ENCODE measurements around the gene CD93.

Gene CD93

GRCh38 chr20:23107466-23107865 is 21.3 kb upstream of the CD93 start:
- H2BK15ac ChIP-seq (replicated peaks; ENCODE audit: low read depth), result no peak overlapping the region
- no peak overlapping the region for H2BK120ac ChIP-seq (ENCODE audit: low read depth, low read length)
- H3K4ac ChIP-seq (ENCODE audit: low read depth, low read length), result no peak overlapping the region
- no peak overlapping the region for H3K56ac ChIP-seq (ENCODE audit: low read length)
- no peak for DNase-seq
- H3K4me2 ChIP-seq (ENCODE audit: low read length), result no peak overlapping the region
- H3K79me2 ChIP-seq (ENCODE audit: control insufficient read depth, insufficient read depth, low read length), result no peaks in the 10 kb centered on the region
- no peak overlapping the region for H3K27ac ChIP-seq (ENCODE audit: low read depth, low read length)
- H3K9ac ChIP-seq (ENCODE audit: low read length), result no peak overlapping the region
- H2AK5ac ChIP-seq (ENCODE audit: low read length), result no peak overlapping the region
- no peak overlapping the region for H4K8ac ChIP-seq (ENCODE audit: low read depth, low read length)
- no CpG with 5 or more reads among the region's 3 CpGs for WGBS (ENCODE audit: extremely low coverage, insufficient coverage, low lambda C conversion rate)
- H3K4me3 ChIP-seq (ENCODE audit: low read length), result no peak overlapping the region
- no peaks in the 10 kb centered on the region for H3K27me3 ChIP-seq (ENCODE audit: insufficient read depth, low read length, poor library complexity)
- no peaks in the 10 kb centered on the region for H3K36me3 ChIP-seq (ENCODE audit: control insufficient read depth, insufficient read depth, low read length)
- H3K4me1 ChIP-seq (ENCODE audit: control insufficient read depth, low read depth, low read length), result no peaks in the 10 kb centered on the region
- no peak overlapping the region for H4K5ac ChIP-seq (ENCODE audit: low read length)
- H3K23ac ChIP-seq (ENCODE audit: low read length), result no peak overlapping the region
- no peak overlapping the region for H2BK5ac ChIP-seq (ENCODE audit: low read length)
- H3K79me1 ChIP-seq (ENCODE audit: low read length), result no peaks in the 10 kb centered on the region
- H3K18ac ChIP-seq (ENCODE audit: low read length), result no peak overlapping the region

- H3K79me1 ChIP-seq (ENCODE audit: low read length), result no peaks in the 10 kb centered on the region
- no peak overlapping the region for H3K23ac ChIP-seq (ENCODE audit: low read length)
- H3K4me2 ChIP-seq (ENCODE audit: low read length), result no peak overlapping the region
- no peak overlapping the region for H3K18ac ChIP-seq (ENCODE audit: low read length)
- H4K5ac ChIP-seq (ENCODE audit: low read length), result no peak overlapping the region
- no peak overlapping the region for H3K27ac ChIP-seq (ENCODE audit: low read depth, low read length)
- H3K4ac ChIP-seq (ENCODE audit: low read depth, low read length), result no peak overlapping the region
- H3K56ac ChIP-seq (ENCODE audit: low read length), result no peak overlapping the region
- no peaks in the 10 kb centered on the region for H3K27me3 ChIP-seq (ENCODE audit: insufficient read depth, low read length, poor library complexity)
- H3K9ac ChIP-seq (ENCODE audit: low read length), result no peak overlapping the region
- no peak overlapping the region for H2BK5ac ChIP-seq (ENCODE audit: low read length)
- no CpG with 5 or more reads among the region's 9 CpGs for WGBS (ENCODE audit: extremely low coverage, insufficient coverage, low lambda C conversion rate)
- no peaks in the 10 kb centered on the region for H3K36me3 ChIP-seq (ENCODE audit: control insufficient read depth, insufficient read depth, low read length)
- DNase-seq, result no peak
- H2AK5ac ChIP-seq (ENCODE audit: low read length), result no peak overlapping the region
- no peak overlapping the region for H3K4me3 ChIP-seq (ENCODE audit: low read length)
- no peak overlapping the region for H2BK15ac ChIP-seq (replicated peaks; ENCODE audit: low read depth)
- no peaks in the 10 kb centered on the region for H3K4me1 ChIP-seq (ENCODE audit: control insufficient read depth, low read depth, low read length)
- no peak overlapping the region for H2BK120ac ChIP-seq (ENCODE audit: low read depth, low read length)
- H3K79me2 ChIP-seq (ENCODE audit: control insufficient read depth, insufficient read depth, low read length), result no peaks in the 10 kb centered on the region
- no peak overlapping the region for H4K8ac ChIP-seq (ENCODE audit: low read depth, low read length)
These were observed 20.2 kb upstream of the CD93 start for GRCh38 chr20:23106271-23106851.

GRCh38 chr20:23105193-23105592 is 19.1 kb upstream of the CD93 start:
- Histone ChIP-seq H3K36me3 (ENCODE audit: control insufficient read depth, insufficient read depth, low read length) (no peaks in the 10 kb centered on the region), H2BK15ac (replicated peaks; ENCODE audit: low read depth) (no peak overlapping the region), H3K27me3 (ENCODE audit: insufficient read depth, low read length, poor library complexity) (no peaks in the 10 kb centered on the region), H4K5ac (ENCODE audit: low read length) (no peak overlapping the region), H3K27ac (ENCODE audit: low read depth, low read length) (no peak overlapping the region), H2BK5ac (ENCODE audit: low read length) (no peak overlapping the region), H3K18ac (ENCODE audit: low read length) (no peak overlapping the region), H3K9ac (ENCODE audit: low read length) (no peak overlapping the region), H3K4me3 (ENCODE audit: low read length) (no peak overlapping the region), H3K79me1 (ENCODE audit: low read length) (no peaks in the 10 kb centered on the region), H4K8ac (ENCODE audit: low read depth, low read length) (no peak overlapping the region), H3K4me2 (ENCODE audit: low read length) (no peak overlapping the region), H3K56ac (ENCODE audit: low read length) (no peak overlapping the region), H3K4ac (ENCODE audit: low read depth, low read length) (no peak overlapping the region), H3K23ac (ENCODE audit: low read length) (no peak overlapping the region), H2AK5ac (ENCODE audit: low read length) (no peak overlapping the region), H2BK120ac (ENCODE audit: low read depth, low read length) (no peak overlapping the region), H3K4me1 (ENCODE audit: control insufficient read depth, low read depth, low read length) (no peaks in the 10 kb centered on the region), H3K79me2 (ENCODE audit: control insufficient read depth, insufficient read depth, low read length) (no peaks in the 10 kb centered on the region)
- DNase-seq, result no peak
- WGBS (ENCODE audit: extremely low coverage, insufficient coverage, low lambda C conversion rate), result no CpG with 5 or more reads among the region's 3 CpGs

- Histone ChIP-seq H3K36me3 (ENCODE audit: control insufficient read depth, insufficient read depth, low read length) (no peaks in the 10 kb centered on the region), H3K4me1 (ENCODE audit: control insufficient read depth, low read depth, low read length) (no peaks in the 10 kb centered on the region), H3K27me3 (ENCODE audit: insufficient read depth, low read length, poor library complexity) (no peaks in the 10 kb centered on the region), H3K4ac (ENCODE audit: low read depth, low read length) (no peak overlapping the region), H3K23ac (ENCODE audit: low read length) (no peak overlapping the region), H3K79me2 (ENCODE audit: control insufficient read depth, insufficient read depth, low read length) (no peaks in the 10 kb centered on the region), H3K27ac (ENCODE audit: low read depth, low read length) (no peak overlapping the region), H2BK15ac (replicated peaks; ENCODE audit: low read depth) (no peak overlapping the region), H3K4me3 (ENCODE audit: low read length) (no peak overlapping the region), H2AK5ac (ENCODE audit: low read length) (no peak overlapping the region), H4K5ac (ENCODE audit: low read length) (no peak overlapping the region), H3K18ac (ENCODE audit: low read length) (no peak overlapping the region), H4K8ac (ENCODE audit: low read depth, low read length) (no peak overlapping the region), H3K4me2 (ENCODE audit: low read length) (no peak overlapping the region), H2BK120ac (ENCODE audit: low read depth, low read length) (no peak overlapping the region), H3K79me1 (ENCODE audit: low read length) (no peaks in the 10 kb centered on the region), H2BK5ac (ENCODE audit: low read length) (no peak overlapping the region), H3K56ac (ENCODE audit: low read length) (no peak overlapping the region), H3K9ac (ENCODE audit: low read length) (no peak overlapping the region)
- WGBS (ENCODE audit: extremely low coverage, insufficient coverage, low lambda C conversion rate), result no CpG with 5 or more reads among the region's 11 CpGs
- no peak for DNase-seq
These were observed 17.3 kb upstream of the CD93 start for GRCh38 chr20:23103284-23104018.

GRCh38 chr20:23101696-23102406 is 15.7 kb upstream of the CD93 start:
- WGBS (ENCODE audit: extremely low coverage, insufficient coverage, low lambda C conversion rate), result no CpG with 5 or more reads among the region's 5 CpGs
- H3K4ac ChIP-seq (ENCODE audit: low read depth, low read length), result no peak overlapping the region

More at GRCh38 chr20:23101696-23102406, 15.7 kb upstream of the CD93 start:
- H2BK120ac ChIP-seq (ENCODE audit: low read depth, low read length), result no peak overlapping the region
- H3K23ac ChIP-seq (ENCODE audit: low read length), result no peak overlapping the region
- H4K8ac ChIP-seq (ENCODE audit: low read depth, low read length), result no peak overlapping the region
- no peak overlapping the region for H2BK15ac ChIP-seq (replicated peaks; ENCODE audit: low read depth)
- no peak overlapping the region for H3K4me2 ChIP-seq (ENCODE audit: low read length)
- no peaks in the 10 kb centered on the region for H3K36me3 ChIP-seq (ENCODE audit: control insufficient read depth, insufficient read depth, low read length)
- no peak overlapping the region for H3K18ac ChIP-seq (ENCODE audit: low read length)
- no peaks in the 10 kb centered on the region for H3K4me1 ChIP-seq (ENCODE audit: control insufficient read depth, low read depth, low read length)
- no peaks in the 10 kb centered on the region for H3K79me2 ChIP-seq (ENCODE audit: control insufficient read depth, insufficient read depth, low read length)
- no peaks in the 10 kb centered on the region for H3K27me3 ChIP-seq (ENCODE audit: insufficient read depth, low read length, poor library complexity)
- no peaks in the 10 kb centered on the region for H3K79me1 ChIP-seq (ENCODE audit: low read length)
- H3K9ac ChIP-seq (ENCODE audit: low read length), result no peak overlapping the region
- no peak for DNase-seq
- H2BK5ac ChIP-seq (ENCODE audit: low read length), result no peak overlapping the region
- no peak overlapping the region for H3K56ac ChIP-seq (ENCODE audit: low read length)
- H2AK5ac ChIP-seq (ENCODE audit: low read length), result no peak overlapping the region
- H4K5ac ChIP-seq (ENCODE audit: low read length), result no peak overlapping the region
- H3K4me3 ChIP-seq (ENCODE audit: low read length), result no peak overlapping the region
- H3K27ac ChIP-seq (ENCODE audit: low read depth, low read length), result no peak overlapping the region
